ENCODE data around the gene GFOD2. TPM values are rescaled to one million over a fixed set of nuclear protein-coding genes. Genes with fewer than 3 reads are reported as not detected.

The GFOD2 gene
- total and polyA plus RNA-seq, 2 of the 8 experiments (the other 6 are each of a cell fraction or from before 2014, with no cell fraction given): 21.4 to 33.2 TPM

DNA sequence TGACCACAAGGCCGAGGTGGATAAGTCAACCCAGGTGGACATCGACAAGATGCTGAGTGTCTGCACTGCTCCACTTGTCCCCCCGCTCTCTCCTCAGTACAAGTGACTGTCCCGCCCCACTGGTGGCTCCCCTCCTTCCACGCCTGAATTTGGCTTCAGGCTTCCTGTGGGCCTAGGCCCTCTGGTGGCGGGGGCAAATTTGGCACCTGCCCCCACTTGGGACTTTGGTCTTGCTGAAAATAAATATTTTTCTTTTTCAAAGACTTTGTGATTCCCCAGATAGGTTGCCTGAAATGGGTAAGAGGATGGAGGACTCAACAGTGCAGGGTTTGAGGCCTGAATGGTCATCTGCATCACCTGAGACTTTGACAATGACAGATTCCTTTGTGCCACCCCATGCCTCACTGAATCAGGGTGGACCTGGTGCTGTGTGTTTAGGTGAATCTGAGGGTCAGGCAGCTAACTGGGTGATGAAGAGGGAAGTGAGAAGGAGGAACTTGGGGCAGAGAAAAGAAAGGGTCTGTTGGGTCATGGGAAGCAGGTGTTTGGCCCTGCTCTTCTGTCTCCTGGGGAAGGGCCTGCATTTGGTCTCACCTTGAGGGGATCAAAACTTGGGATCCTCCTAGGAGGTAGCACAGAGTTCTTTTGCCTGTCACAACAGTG lies 50.5 kb downstream of the GFOD2 start:
- H3K79me1 ChIP-seq (ENCODE audit: low read depth, low read length): no peaks in the 10 kb centered on the region
- H3K14ac ChIP-seq (ENCODE audit: insufficient read length): no peak overlapping the region
- peaks cover 0 to 20% (median 12%) of the 10 kb centered on the region in 4 experiments; a peak in 5 of 7 replicates for H3K4me1 ChIP-seq (replicated peaks in 1 of 4; ENCODE audit: control insufficient read depth in 3 of 4, insufficient read depth in 4 of 4, low read length in 3 of 4)
- H2BK12ac ChIP-seq (ENCODE audit: low read depth, low read length): no peak overlapping the region
- no peaks in the 10 kb centered on the region for H3K9me3 ChIP-seq (ENCODE audit: insufficient read depth in 2 of 2, low read depth in 1 of 2, low read length in 1 of 2)
- H4K91ac ChIP-seq (replicated peaks; ENCODE audit: insufficient read length, low read length): peak overlapping the region; percentile 47
- H2BK120ac ChIP-seq (replicated peaks; ENCODE audit: low read depth, low read length): no peak overlapping the region
- peaks cover 0 to 3% (median 0%) of the 10 kb centered on the region in 4 experiments; a peak in 2 of 7 replicates for H3K27me3 ChIP-seq (replicated peaks in 1 of 4; ENCODE audit: control insufficient read depth in 3 of 4, extremely low read depth in 1 of 4, insufficient read depth in 3 of 4, low read length in 3 of 4)
- DNase-seq (ENCODE audit: low read depth in 1 of 2, low spot score in 2 of 2): no peak
- no peaks in the 10 kb centered on the region for H3K36me3 ChIP-seq (ENCODE audit: control insufficient read depth in 2 of 4, insufficient read depth in 4 of 4, low read length in 3 of 4)
- H3K79me2 ChIP-seq (ENCODE audit: control insufficient read depth in 1 of 2, insufficient read depth in 2 of 2, low read length in 2 of 2): no peaks in the 10 kb centered on the region
- no peak overlapping the region for H3K18ac ChIP-seq (ENCODE audit: extremely low read depth, low read length)
- POLR2A ChIA-PET (ENCODE audit: partially characterized antibody): interaction anchor here (2.1 kb wide), 1 partner anchor 148 kb away, joined by 5 read pairs; no protein-coding TSS in a partner anchor
- H4K8ac ChIP-seq (ENCODE audit: extremely low read depth, insufficient read depth, low read length): no peak overlapping the region
- CTCF ChIA-PET (ENCODE audit: partially characterized antibody): interaction anchor here (0.6 to 13.7 kb wide), 32 partner anchors 11 to 273 kb away, joined by 3 to 202 read pairs (median 4); partner anchors contain the start of genes CARMIL2 and CTRL
- no peak overlapping the region for H2BK15ac ChIP-seq (ENCODE audit: low read length)
- 81% methylated on average over 6 of the region's 6 CpGs; no CpG with 5 or more reads in 1 of the 2 experiments for WGBS, 2 experiments (ENCODE audit: extremely low coverage in 1 of 2, insufficient coverage in 1 of 2, insufficient read length in 1 of 2, insufficient replicate concordance in 2 of 2, low coverage in 1 of 2, low lambda C conversion rate in 2 of 2, missing lambda C conversion rate in 1 of 2)
- TF ChIP-seq CTBP2 (IDR thresholded peaks at IDR 0.05; ENCODE audit: borderline replicate concordance, insufficient read depth, insufficient read length, low read length) (no peak), NANOG (IDR thresholded peaks at IDR 0.05; ENCODE audit: insufficient read depth, low read depth, low read length, poor library complexity, severe bottlenecking) (no peak), CTCF (IDR thresholded peaks at IDR 0.05; ENCODE audit: control extremely low read depth in 1 of 3, insufficient read depth in 1 of 3, low read depth in 1 of 3, low read length in 3 of 3) (peak in 1 of 3 experiments; percentile 4; a peak in 1 of 4 replicates), RFX5 (IDR thresholded peaks at IDR 0.05; ENCODE audit: borderline replicate concordance, low read depth, low read length) (no peak), ASH2L (IDR thresholded peaks at IDR 0.05; ENCODE audit: low read length) (no peak), PHF8 (conservative IDR thresholded peaks at IDR 0.05; ENCODE audit: low read depth, low read length) (no peak), TAF1 (IDR thresholded peaks at IDR 0.05; ENCODE audit: low read depth, low read length) (no peak)
- TF ChIP-seq, protein P1, sequence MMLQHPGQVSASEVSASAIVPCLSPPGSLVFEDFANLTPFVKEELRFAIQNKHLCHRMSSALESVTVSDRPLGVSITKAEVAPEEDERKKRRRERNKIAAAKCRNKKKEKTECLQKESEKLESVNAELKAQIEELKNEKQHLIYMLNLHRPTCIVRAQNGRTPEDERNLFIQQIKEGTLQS (IDR thresholded peaks at IDR 0.05; ENCODE audit: insufficient read depth, low read depth, low read length): no peak
- no peak overlapping the region for H3K4ac ChIP-seq (replicated peaks; ENCODE audit: insufficient read length, low read depth, low read length)
- FAIRE-seq: no peak
- peaks cover 11% of the 10 kb centered on the region; the same call in 1 of the 2 replicates for H3K23me2 ChIP-seq (ENCODE audit: low read depth, low read length)
- H4K20me1 ChIP-seq (replicated peaks in 1 of 2; ENCODE audit: control insufficient read depth in 1 of 2, insufficient read depth in 2 of 2, low read length in 2 of 2): peaks cover 3 to 10% of the 10 kb centered on the region in 2 experiments
- H3K9ac ChIP-seq (replicated peaks in 1 of 4; ENCODE audit: extremely low read depth in 1 of 4, low read depth in 3 of 4, low read length in 3 of 4): no peak overlapping the region
- no peak overlapping the region for H2AK5ac ChIP-seq (ENCODE audit: low read depth, low read length)
- no peak overlapping the region for H3K4me3 ChIP-seq (ENCODE audit: extremely low read depth in 1 of 4, insufficient read depth in 2 of 4, low read depth in 3 of 4, low read length in 4 of 4)
- H2AFZ ChIP-seq (ENCODE audit: low read length): no peak overlapping the region
- H2BK5ac ChIP-seq (ENCODE audit: low read depth, low read length): no peak overlapping the region
- no peak overlapping the region for H2BK20ac ChIP-seq (ENCODE audit: low read length)
- H4K5ac ChIP-seq (ENCODE audit: insufficient read length, low read depth, low read length): no peak overlapping the region
- no peak overlapping the region for H3K23ac ChIP-seq (ENCODE audit: insufficient read length)
- no peak overlapping the region for H3K4me2 ChIP-seq (ENCODE audit: insufficient read depth in 1 of 2, low read depth in 2 of 2, low read length in 2 of 2)
- no peak overlapping the region for H3K27ac ChIP-seq (ENCODE audit: low read depth, low read length)
- H3K56ac ChIP-seq (replicated peaks; ENCODE audit: insufficient read length, low read depth, low read length): no peak overlapping the region

Measured in H1 (cell line).